HEK293 (cell line): ENCODE measurements around the gene NUDT5.

Experiments
- CTCF ChIA-PET: fragments of 350-600 bp; formaldehyde crosslinking; extraction: SDS; loops from one replicate; lab custom pipeline; 2021; ENCODE audit warnings: antibody characterized with exemption; lab: Yijun Ruan, JAX
- POLR2A ChIA-PET: fragments of 300-600 bp; formaldehyde crosslinking; extraction: SDS; loops from one replicate; lab custom pipeline; 2020; ENCODE audit warnings: antibody characterized with exemption, inconsistent platforms; lab: Yijun Ruan, JAX
- H3K27ac ChIP-seq: fragments of 200-500 bp; sonication (Bioruptor generic); 2 replicates; pipeline ENCODE4 v1.5.1; 2014; ENCODE audit warnings: low read depth, low read length, control low read depth, inconsistent platforms; ENCODE audit errors: extremely low read depth
- H3K36me3 ChIP-seq, 2 experiments: fragments of 200-500 bp in 1 of 2; sonication (Bioruptor generic) in 1 of 2; 1 replicate in 1 of 2; 2 replicates in 1 of 2; pipeline ENCODE4 v1.5.1; 2014 to 2017; ENCODE audit warnings: inconsistent platforms in 2 of 2, low read length in 2 of 2; ENCODE audit not compliant: control insufficient read depth in 2 of 2, insufficient read depth in 1 of 2
- H3K4me1 ChIP-seq: fragments of 200-500 bp; sonication (Bioruptor generic); 2 replicates; pipeline ENCODE4 v1.5.1; 2014; ENCODE audit warnings: mild to moderate bottlenecking, low read length, inconsistent platforms; ENCODE audit not compliant: control insufficient read depth, insufficient read depth
- H3K4me3 ChIP-seq: 2 replicates; pipeline ENCODE4 v1.5.1; 2011; ENCODE audit warnings: low read depth, mild to moderate bottlenecking, control low read depth, low read length, moderate library complexity
- H3K9me3 ChIP-seq: fragments of 200-500 bp; sonication (Bioruptor generic); 2 replicates; pipeline ENCODE4 v1.5.1; 2014; ENCODE audit warnings: low read depth, low read length, inconsistent platforms; ENCODE audit not compliant: control insufficient read depth, insufficient read depth
- GLI2 ChIP-seq: fragments of 450-650 bp; formaldehyde crosslinking; IDR thresholded peaks from 2 replicates; pipeline ENCODE4; 2017; ENCODE audit warnings: missing biosample characterization, missing genetic modification characterization, low read depth, borderline replicate concordance
- HOXD13 ChIP-seq: sonication (generic); formaldehyde crosslinking; IDR thresholded peaks from 2 replicates; pipeline ENCODE4 v1.8.0; 2022; ENCODE audit warnings: missing genetic modification reagents, borderline replicate concordance
- MZF1 ChIP-seq: fragments of 450-650 bp; formaldehyde crosslinking; IDR thresholded peaks from 2 replicates; pipeline ENCODE4 v1.5.1; 2017; ENCODE audit warnings: missing biosample characterization, missing genetic modification characterization, borderline replicate concordance
- ZBTB11 ChIP-seq: fragments of 450-650 bp; formaldehyde crosslinking; conservative IDR thresholded peaks from 2 replicates; pipeline ENCODE4 v1.5.1; 2016; ENCODE audit warnings: low read depth, missing biosample characterization, missing genetic modification characterization
- ZBTB17 ChIP-seq: fragments of 450-650 bp; formaldehyde crosslinking; IDR thresholded peaks from 2 replicates; pipeline ENCODE4 v1.5.1; 2016; ENCODE audit warnings: missing biosample characterization, missing genetic modification characterization
- ZBTB48 ChIP-seq: fragments of 450-650 bp; formaldehyde crosslinking; IDR thresholded peaks from 2 replicates; pipeline ENCODE4 v1.5.1; 2016; ENCODE audit warnings: missing biosample characterization, missing genetic modification characterization
- ZBTB7A ChIP-seq: fragments of 450-650 bp; formaldehyde crosslinking; IDR thresholded peaks from 2 replicates; pipeline ENCODE4 v1.5.1; 2016; ENCODE audit warnings: low read depth, missing biosample characterization, missing genetic modification characterization
- ZFP69B ChIP-seq: fragments of 450-650 bp; formaldehyde crosslinking; IDR thresholded peaks from 2 replicates; pipeline ENCODE4 v1.5.1; 2016; ENCODE audit warnings: missing biosample characterization, missing genetic modification characterization
- ZNF10 ChIP-seq: fragments of 450-650 bp; formaldehyde crosslinking; IDR thresholded peaks from 2 replicates; pipeline ENCODE4 v1.5.1; 2017; ENCODE audit warnings: missing biosample characterization, missing genetic modification characterization
- ZNF133 ChIP-seq: fragments of 450-650 bp; formaldehyde crosslinking; IDR thresholded peaks from 2 replicates; pipeline ENCODE4 v1.5.1; 2016; ENCODE audit warnings: missing biosample characterization, missing genetic modification characterization
- ZNF138 ChIP-seq: fragments of 450-650 bp; formaldehyde crosslinking; IDR thresholded peaks from 2 replicates; pipeline ENCODE4 v1.5.1; 2016; ENCODE audit warnings: missing biosample characterization, missing genetic modification characterization, borderline replicate concordance
- ZNF148 ChIP-seq: fragments of 450-650 bp; formaldehyde crosslinking; IDR thresholded peaks from 2 replicates; pipeline ENCODE4 v1.5.0; 2017; ENCODE audit warnings: missing biosample characterization, missing genetic modification characterization, borderline replicate concordance
- ZNF157 ChIP-seq: fragments of 450-650 bp; formaldehyde crosslinking; IDR thresholded peaks from 2 replicates; pipeline ENCODE4 v1.5.1; 2016; ENCODE audit warnings: missing biosample characterization, missing genetic modification characterization
- ZNF175 ChIP-seq: fragments of 450-650 bp; formaldehyde crosslinking; IDR thresholded peaks from 2 replicates; pipeline ENCODE4 v1.5.1; 2016; ENCODE audit warnings: missing biosample characterization, missing genetic modification characterization
- ZNF24 ChIP-seq: fragments of 450-650 bp; formaldehyde crosslinking; IDR thresholded peaks from 2 replicates; pipeline ENCODE4 v1.5.1; 2016; ENCODE audit warnings: missing biosample characterization, missing genetic modification characterization
- ZNF398 ChIP-seq: fragments of 450-650 bp; formaldehyde crosslinking; IDR thresholded peaks from 2 replicates; pipeline ENCODE4 v1.5.1; 2017; ENCODE audit warnings: missing biosample characterization, missing genetic modification characterization
- ZNF423 ChIP-seq: fragments of 450-650 bp; formaldehyde crosslinking; IDR thresholded peaks from 2 replicates; pipeline ENCODE4 v1.5.1; 2016; ENCODE audit warnings: missing biosample characterization, missing genetic modification characterization
- ZNF548 ChIP-seq: fragments of 450-650 bp; formaldehyde crosslinking; IDR thresholded peaks from 2 replicates; pipeline ENCODE4 v1.5.1; 2016; ENCODE audit warnings: missing biosample characterization, missing genetic modification characterization
- ZNF660 ChIP-seq: fragments of 450-650 bp; IDR thresholded peaks from 2 replicates; pipeline ENCODE4 v1.5.1; 2018; ENCODE audit warnings: missing biosample characterization, mild to moderate bottlenecking, missing genetic modification characterization
- TF ChIP-seq, protein P1 (sequence below): fragments of 450-650 bp; formaldehyde crosslinking; IDR thresholded peaks from 2 replicates; pipeline ENCODE4 v1.5.1; 2016; ENCODE audit warnings: missing biosample characterization, missing genetic modification characterization
- TF ChIP-seq, protein P2 (sequence below): fragments of 450-650 bp; formaldehyde crosslinking; IDR thresholded peaks from 2 replicates; pipeline ENCODE4 v1.5.1; 2016; ENCODE audit warnings: missing biosample characterization, missing genetic modification characterization, low read depth
- TF ChIP-seq, protein P3 (sequence below): fragments of 450-650 bp; formaldehyde crosslinking; IDR thresholded peaks from 2 replicates; pipeline ENCODE4 v1.5.1; 2016; ENCODE audit warnings: missing biosample characterization, missing genetic modification characterization

Gene NUDT5

DNA sequence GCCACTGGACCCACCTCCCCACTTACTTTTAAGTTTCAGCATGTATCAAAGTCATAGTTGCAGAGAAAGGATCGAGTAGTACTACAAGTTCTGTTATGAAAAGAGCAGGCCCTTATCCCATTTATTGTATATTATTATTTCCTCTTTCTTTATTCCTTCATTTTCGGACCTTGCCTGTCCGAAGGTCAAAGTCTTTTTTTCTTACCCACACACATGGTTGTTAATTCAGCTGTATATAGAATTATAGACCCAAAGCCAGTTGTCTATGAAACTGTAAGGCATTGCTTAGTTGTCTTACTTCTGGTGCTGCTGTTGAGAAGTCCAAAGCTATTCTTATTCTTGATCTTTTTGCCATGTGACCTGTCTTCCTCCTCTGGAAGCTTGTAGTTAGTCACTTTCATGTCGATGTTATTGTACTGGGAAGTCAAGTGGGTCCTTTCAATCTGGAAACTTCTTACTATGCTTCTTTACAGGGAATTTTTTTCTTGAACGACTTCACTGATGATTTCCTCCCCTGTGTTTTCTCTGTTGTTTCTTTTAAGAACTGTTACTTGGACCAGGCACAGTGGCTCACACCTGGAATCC is 8.3 kb downstream of the NUDT5 start:
- no peak overlapping the region for H3K4me3 ChIP-seq
- H3K27ac ChIP-seq = no peak overlapping the region
- no peaks in the 10 kb centered on the region for H3K9me3 ChIP-seq
- H3K36me3 ChIP-seq = peaks cover 40 to 54% of the 10 kb centered on the region in 2 experiments
- CTCF ChIA-PET = no interaction called here
- POLR2A ChIA-PET = no interaction called here
- H3K4me1 ChIP-seq = no peaks in the 10 kb centered on the region
- TF ChIP-seq ZNF157 (no peak), ZNF398 (no peak), ZNF660 (tag by site-specific recombination) (no peak), ZNF548 (tag by site-specific recombination) (no peak), ZBTB11 (no peak)
- TF ChIP-seq, all 188 proteins: peak for 0

DNA sequence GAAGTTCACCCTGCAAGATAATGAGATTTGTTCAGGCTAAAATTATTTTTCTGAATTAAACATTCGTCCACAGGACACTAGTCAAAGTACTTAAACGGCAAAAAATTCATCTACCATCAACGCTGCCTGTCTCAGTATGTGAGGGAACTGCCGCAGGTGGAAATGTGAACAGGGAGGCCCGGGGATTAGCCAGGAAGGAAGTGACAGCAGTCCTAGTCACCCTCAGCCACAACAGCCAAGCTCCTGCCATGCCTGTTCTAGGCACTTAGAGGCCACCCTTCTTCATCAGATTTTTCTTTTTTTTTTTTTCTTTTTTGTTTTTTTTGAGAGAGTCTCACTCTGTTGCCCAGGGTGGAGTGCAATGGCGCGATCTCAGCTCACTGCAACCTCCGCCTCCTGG is 9.4 kb downstream of the NUDT5 start:
- ChIA-PET POLR2A (interaction anchor here (1.0 kb wide), 1 partner anchor 18 kb away, joined by 3 read pairs; no protein-coding TSS in a partner anchor), CTCF (no interaction called here)
- no peak overlapping the region for H3K27ac ChIP-seq
- no peaks in the 10 kb centered on the region for H3K9me3 ChIP-seq
- H3K4me3 ChIP-seq = no peak overlapping the region
- no peaks in the 10 kb centered on the region for H3K4me1 ChIP-seq
- peaks cover 46 to 52% of the 10 kb centered on the region in 2 experiments for H3K36me3 ChIP-seq
- TF ChIP-seq ZNF10 (tag by site-specific recombination) (no peak), MZF1 (no peak), ZNF24 (no peak), ZNF175 (tag by site-specific recombination) (no peak), HOXD13 (CRISPR knock-in tag) (no peak), ZNF133 (tag by site-specific recombination) (no peak), ZBTB17 (tag by site-specific recombination) (no peak), GLI2 (tag by site-specific recombination) (no peak), ZBTB48 (tag by site-specific recombination) (no peak), ZNF148 (tag by site-specific recombination) (no peak), ZNF423 (tag by site-specific recombination) (no peak), ZFP69B (tag by site-specific recombination) (no peak), ZNF138 (tag by site-specific recombination) (no peak), ZBTB7A (no peak)
- TF ChIP-seq, protein P1, sequence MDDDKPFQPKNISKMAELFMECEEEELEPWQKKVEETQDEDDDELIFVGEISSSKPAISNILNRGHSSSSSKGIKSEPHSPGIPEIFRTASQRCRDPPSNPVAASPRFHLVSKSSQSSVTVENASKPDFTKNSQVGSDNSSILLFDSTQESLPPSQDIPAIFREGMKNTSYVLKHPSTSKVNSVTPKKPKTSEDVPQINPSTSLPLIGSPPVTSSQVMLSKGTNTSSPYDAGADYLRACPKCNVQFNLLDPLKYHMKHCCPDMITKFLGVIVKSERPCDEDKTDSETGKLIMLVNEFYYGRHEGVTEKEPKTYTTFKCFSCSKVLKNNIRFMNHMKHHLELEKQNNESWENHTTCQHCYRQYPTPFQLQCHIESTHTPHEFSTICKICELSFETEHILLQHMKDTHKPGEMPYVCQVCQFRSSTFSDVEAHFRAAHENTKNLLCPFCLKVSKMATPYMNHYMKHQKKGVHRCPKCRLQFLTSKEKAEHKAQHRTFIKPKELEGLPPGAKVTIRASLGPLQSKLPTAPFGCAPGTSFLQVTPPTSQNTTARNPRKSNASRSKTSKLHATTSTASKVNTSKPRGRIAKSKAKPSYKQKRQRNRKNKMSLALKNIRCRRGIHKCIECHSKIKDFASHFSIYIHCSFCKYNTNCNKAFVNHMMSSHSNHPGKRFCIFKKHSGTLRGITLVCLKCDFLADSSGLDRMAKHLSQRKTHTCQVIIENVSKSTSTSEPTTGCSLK (tag by site-specific recombination) = no peak
- TF ChIP-seq, protein P2, sequence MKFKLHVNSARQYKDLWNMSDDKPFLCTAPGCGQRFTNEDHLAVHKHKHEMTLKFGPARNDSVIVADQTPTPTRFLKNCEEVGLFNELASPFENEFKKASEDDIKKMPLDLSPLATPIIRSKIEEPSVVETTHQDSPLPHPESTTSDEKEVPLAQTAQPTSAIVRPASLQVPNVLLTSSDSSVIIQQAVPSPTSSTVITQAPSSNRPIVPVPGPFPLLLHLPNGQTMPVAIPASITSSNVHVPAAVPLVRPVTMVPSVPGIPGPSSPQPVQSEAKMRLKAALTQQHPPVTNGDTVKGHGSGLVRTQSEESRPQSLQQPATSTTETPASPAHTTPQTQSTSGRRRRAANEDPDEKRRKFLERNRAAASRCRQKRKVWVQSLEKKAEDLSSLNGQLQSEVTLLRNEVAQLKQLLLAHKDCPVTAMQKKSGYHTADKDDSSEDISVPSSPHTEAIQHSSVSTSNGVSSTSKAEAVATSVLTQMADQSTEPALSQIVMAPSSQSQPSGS (tag by site-specific recombination) = no peak
- TF ChIP-seq, protein P3, sequence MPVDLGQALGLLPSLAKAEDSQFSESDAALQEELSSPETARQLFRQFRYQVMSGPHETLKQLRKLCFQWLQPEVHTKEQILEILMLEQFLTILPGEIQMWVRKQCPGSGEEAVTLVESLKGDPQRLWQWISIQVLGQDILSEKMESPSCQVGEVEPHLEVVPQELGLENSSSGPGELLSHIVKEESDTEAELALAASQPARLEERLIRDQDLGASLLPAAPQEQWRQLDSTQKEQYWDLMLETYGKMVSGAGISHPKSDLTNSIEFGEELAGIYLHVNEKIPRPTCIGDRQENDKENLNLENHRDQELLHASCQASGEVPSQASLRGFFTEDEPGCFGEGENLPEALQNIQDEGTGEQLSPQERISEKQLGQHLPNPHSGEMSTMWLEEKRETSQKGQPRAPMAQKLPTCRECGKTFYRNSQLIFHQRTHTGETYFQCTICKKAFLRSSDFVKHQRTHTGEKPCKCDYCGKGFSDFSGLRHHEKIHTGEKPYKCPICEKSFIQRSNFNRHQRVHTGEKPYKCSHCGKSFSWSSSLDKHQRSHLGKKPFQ (tag by site-specific recombination) = no peak
